OCI-M2 (cell line): ENCODE results near the gene ANKRD30B.
"Not testable (repeated sequence)": the region's sequence is repeated elsewhere in the genome, so short reads cannot be mapped to it uniquely, and the experiment has no call there.

Experiments
- DNase-seq: peaks from one replicate; lab custom pipeline; 2025; ENCODE audit not compliant: unreplicated experiment; lab: John Stamatoyannopoulos, UW

The ANKRD30B gene

GRCh38 chr18:14747513-14748474 is at the start of gene ANKRD30B:
Gene ANKRD30B, plus strand, starts transcription at chr18:14748172. Its CDS starts 248 bp downstream, at chr18:14748420.
- no peak for DNase-seq

GRCh38 chr18:14701286-14702040 is 46.5 kb upstream of the ANKRD30B start:
- DNase-seq, result not testable (repeated sequence)

- not testable (repeated sequence) for DNase-seq
These were observed 38.2 kb upstream of the ANKRD30B start for GRCh38 chr18:14709761-14710160.

GRCh38 chr18:14721569-14721968 is 26.4 kb upstream of the ANKRD30B start:
- not testable (repeated sequence) for DNase-seq

- DNase-seq, result not testable (repeated sequence)
These were observed 8.9 kb upstream of the ANKRD30B start for GRCh38 chr18:14739056-14739455.

GRCh38 chr18:14746897-14747296 is 1.1 kb upstream of the ANKRD30B start:
- DNase-seq, result no peak

GRCh38 chr18:14748496-14748895 is 524 bp downstream of the ANKRD30B start:
- DNase-seq, result no peak

GRCh38 chr18:14763566-14763965 is 15.6 kb downstream of the ANKRD30B start:
- DNase-seq, result not testable (repeated sequence)

- DNase-seq, result no peak
These were observed 19.5 kb downstream of the ANKRD30B start for GRCh38 chr18:14767474-14767873.

GRCh38 chr18:14768241-14768640 is 20.3 kb downstream of the ANKRD30B start:
- no peak for DNase-seq

- DNase-seq, result no peak
These were observed 21.4 kb downstream of the ANKRD30B start for GRCh38 chr18:14769381-14769780.

GRCh38 chr18:14776801-14777200 is 28.8 kb downstream of the ANKRD30B start:
- no peak for DNase-seq

- DNase-seq, result no peak
These were observed 33.7 kb downstream of the ANKRD30B start for GRCh38 chr18:14781671-14782070.

- DNase-seq, result no peak
These were observed 36.2 kb downstream of the ANKRD30B start for GRCh38 chr18:14784133-14784532.

- not testable (repeated sequence) for DNase-seq
These were observed 48.9 kb downstream of the ANKRD30B start for GRCh38 chr18:14796876-14797275.

- not testable (repeated sequence) for DNase-seq
These were observed 50.2 kb downstream of the ANKRD30B start for GRCh38 chr18:14797969-14798764.

GRCh38 chr18:14811081-14811480 is 63.1 kb downstream of the ANKRD30B start:
- not testable (repeated sequence) for DNase-seq

GRCh38 chr18:14826972-14827632 is 79.1 kb downstream of the ANKRD30B start:
- not testable (repeated sequence) for DNase-seq

GRCh38 chr18:14841607-14842006 is 93.6 kb downstream of the ANKRD30B start:
- DNase-seq, result not testable (repeated sequence)

GRCh38 chr18:14851533-14851932 is 103.6 kb downstream of the ANKRD30B start:
- not testable (repeated sequence) for DNase-seq
